Mesenchymal stem cell (in vitro differentiated cells and primary cell): ENCODE measurements around the gene KIR2DL4. TPM values are rescaled to one million over a fixed set of nuclear protein-coding genes. Genes with fewer than 3 reads are reported as not detected.
"Not testable (repeated sequence)": the region's sequence is repeated elsewhere in the genome, so short reads cannot be mapped to it uniquely, and the experiment has no call there.

Experiments
- DNase-seq: peaks from one replicate; pipeline ENCODE4 v3.0.0-alpha.2; 2013
- H2AFZ ChIP-seq: one replicate; pipeline ENCODE4 v1.6.1; 2013; ENCODE audit warnings: low read depth, mild to moderate bottlenecking, control low read depth, inconsistent platforms, low read length, moderate library complexity
- H2AK5ac ChIP-seq: 2 replicates; pipeline ENCODE4 v1.6.1; 2013; ENCODE audit warnings: low read length, moderate library complexity, mild to moderate bottlenecking, inconsistent platforms; ENCODE audit not compliant: severe bottlenecking
- H2BK120ac ChIP-seq: one replicate; pipeline ENCODE4 v1.6.1; 2013; ENCODE audit warnings: low read depth, mild to moderate bottlenecking, inconsistent platforms, low read length, moderate library complexity
- H2BK12ac ChIP-seq, 2 experiments: one replicate each; pipeline ENCODE4 v1.6.1; 2013; ENCODE audit warnings: inconsistent platforms in 2 of 2, low read length in 2 of 2, mild to moderate bottlenecking in 2 of 2, moderate library complexity in 2 of 2, control low read depth in 1 of 2
- H2BK15ac ChIP-seq: one replicate; pipeline ENCODE4 v1.6.1; 2013; ENCODE audit warnings: mild to moderate bottlenecking, low read depth, inconsistent platforms; ENCODE audit not compliant: poor library complexity, severe bottlenecking
- H2BK5ac ChIP-seq: 2 replicates; pipeline ENCODE4 v1.6.1; 2013; ENCODE audit warnings: low read depth, mild to moderate bottlenecking, low read length, control low read depth, inconsistent platforms; ENCODE audit not compliant: poor library complexity, severe bottlenecking
- H3K14ac ChIP-seq, 2 experiments: one replicate each; pipeline ENCODE4 v1.6.1; 2013; ENCODE audit warnings: inconsistent platforms in 2 of 2, low read length in 2 of 2, control low read depth in 1 of 2, mild to moderate bottlenecking in 1 of 2, moderate library complexity in 1 of 2
- H3K18ac ChIP-seq, 2 experiments: one replicate each; pipeline ENCODE4 v1.6.1; 2013; ENCODE audit warnings: inconsistent platforms in 2 of 2, low read length in 2 of 2, control low read depth in 1 of 2, low read depth in 1 of 2, mild to moderate bottlenecking in 1 of 2
- H3K23ac ChIP-seq, 2 experiments: one replicate each; pipeline ENCODE4 v1.6.1; 2013; ENCODE audit warnings: inconsistent platforms in 2 of 2, low read length in 2 of 2, mild to moderate bottlenecking in 2 of 2, moderate library complexity in 2 of 2, control low read depth in 1 of 2
- H3K27ac ChIP-seq: 2 replicates; pipeline ENCODE4 v1.5.1; 2013; ENCODE audit warnings: mild to moderate bottlenecking, moderate library complexity, low read length, control low read depth, inconsistent platforms; ENCODE audit not compliant: poor library complexity, severe bottlenecking
- H3K27me3 ChIP-seq, 2 experiments: 2 replicates each; pipeline versions ENCODE4 v1.6.1 to v1.7.0; 2013; ENCODE audit warnings: low read length in 2 of 2, mild to moderate bottlenecking in 2 of 2, moderate library complexity in 2 of 2, control low read depth in 1 of 2, inconsistent platforms in 1 of 2; ENCODE audit not compliant: control insufficient read depth in 1 of 2, insufficient read depth in 1 of 2
- H3K36me3 ChIP-seq, 2 experiments: 2 replicates each; pipeline versions ENCODE4 v1.6.1 to v1.7.0; 2013; ENCODE audit warnings: low read length in 2 of 2, control low read depth in 1 of 2, inconsistent platforms in 1 of 2, low read depth in 1 of 2, mild to moderate bottlenecking in 1 of 2; ENCODE audit not compliant: insufficient read depth in 2 of 2, control insufficient read depth in 1 of 2
- H3K4ac ChIP-seq, 2 experiments: one replicate each; pipeline ENCODE4 v1.6.1; 2013; ENCODE audit warnings: inconsistent platforms in 2 of 2, low read length in 2 of 2, mild to moderate bottlenecking in 2 of 2, moderate library complexity in 2 of 2, control low read depth in 1 of 2, low read depth in 1 of 2
- H3K4me1 ChIP-seq: 2 replicates; pipeline ENCODE4 v1.6.1; 2013; ENCODE audit warnings: low read depth, low read length, control low read depth; ENCODE audit not compliant: control insufficient read depth, insufficient read depth
- H3K4me2 ChIP-seq: 2 replicates; pipeline ENCODE4 v1.6.1; 2013; ENCODE audit warnings: low read length, mild to moderate bottlenecking, inconsistent platforms; ENCODE audit not compliant: poor library complexity, severe bottlenecking
- H3K4me3 ChIP-seq, 2 experiments: 2 replicates each; pipeline versions ENCODE4 v1.5.1 to v1.7.0; 2013; ENCODE audit warnings: low read length in 2 of 2, mild to moderate bottlenecking in 2 of 2, control low read depth in 1 of 2, low read depth in 1 of 2; ENCODE audit not compliant: insufficient read depth in 1 of 2
- H3K79me1 ChIP-seq: replicated peaks from 2 replicates; pipeline ENCODE4 v1.6.1; 2013; ENCODE audit warnings: mild to moderate bottlenecking, control low read depth, low read length, inconsistent platforms; ENCODE audit not compliant: poor library complexity, severe bottlenecking
- H3K9ac ChIP-seq: 2 replicates; pipeline ENCODE4 v1.7.0; 2013; ENCODE audit warnings: mild to moderate bottlenecking, low read length, moderate library complexity
- H3K9me3 ChIP-seq: 2 replicates; pipeline ENCODE4 v1.7.0; 2013; ENCODE audit warnings: mild to moderate bottlenecking, low read length; ENCODE audit not compliant: control insufficient read depth
- H4K8ac ChIP-seq: one replicate; pipeline ENCODE4 v1.6.1; 2013; ENCODE audit warnings: inconsistent platforms, mild to moderate bottlenecking, low read length, moderate library complexity
- H4K91ac ChIP-seq: one replicate; pipeline ENCODE4 v1.6.1; 2013; ENCODE audit warnings: mild to moderate bottlenecking, low read length, inconsistent platforms
- WGBS: methylation state at CpG from one replicate; pipeline ENCODE4 v1.1.7; 2013; ENCODE audit warnings: mixed read lengths; 5-methylcytosine and 5-hydroxymethylcytosine counted together
- polyA plus RNA-seq, 2 experiments: library from polyadenylated mRNA; stranded (reverse); fragments of 200-250 nt; gene quantifications; one replicate each; pipeline ENCODE4 v1.2.3, GENCODE V29; 2013

Gene KIR2DL4
- not detected for polyA plus RNA-seq (2013, experiment 1 of 2)
- polyA plus RNA-seq (2013, experiment 2 of 2), result not detected

DNA sequence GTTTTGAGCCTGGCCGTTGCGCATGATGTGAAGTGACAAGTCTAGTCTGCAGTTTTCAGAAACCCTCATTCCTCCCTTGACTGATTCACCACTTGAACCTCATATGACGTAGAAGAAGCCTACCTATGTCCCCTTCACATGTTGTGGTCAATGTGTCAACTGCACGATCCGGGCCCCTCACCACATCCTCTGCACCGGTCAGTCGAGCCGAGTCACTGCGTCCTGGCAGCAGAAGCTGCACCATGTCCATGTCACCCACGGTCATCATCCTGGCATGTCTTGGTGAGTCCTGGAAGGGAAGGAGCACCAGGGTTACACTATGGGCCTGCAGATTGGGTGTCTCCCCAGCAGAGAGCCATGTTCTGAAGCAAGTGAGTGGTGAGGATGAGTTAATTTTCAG, at the start of gene KIR2DL4:
Gene KIR2DL4, plus strand, starts transcription at position 201 of the 400 bp plus-strand sequence. Its CDS starts 42 bp downstream, at position 243.
- 83% methylated on average over 9 of the region's 10 CpGs for WGBS
- Histone ChIP-seq H3K27ac (no peak within 1 kb of the TSS), H3K36me3 (no peaks in the 10 kb centered on the region)

DNA sequence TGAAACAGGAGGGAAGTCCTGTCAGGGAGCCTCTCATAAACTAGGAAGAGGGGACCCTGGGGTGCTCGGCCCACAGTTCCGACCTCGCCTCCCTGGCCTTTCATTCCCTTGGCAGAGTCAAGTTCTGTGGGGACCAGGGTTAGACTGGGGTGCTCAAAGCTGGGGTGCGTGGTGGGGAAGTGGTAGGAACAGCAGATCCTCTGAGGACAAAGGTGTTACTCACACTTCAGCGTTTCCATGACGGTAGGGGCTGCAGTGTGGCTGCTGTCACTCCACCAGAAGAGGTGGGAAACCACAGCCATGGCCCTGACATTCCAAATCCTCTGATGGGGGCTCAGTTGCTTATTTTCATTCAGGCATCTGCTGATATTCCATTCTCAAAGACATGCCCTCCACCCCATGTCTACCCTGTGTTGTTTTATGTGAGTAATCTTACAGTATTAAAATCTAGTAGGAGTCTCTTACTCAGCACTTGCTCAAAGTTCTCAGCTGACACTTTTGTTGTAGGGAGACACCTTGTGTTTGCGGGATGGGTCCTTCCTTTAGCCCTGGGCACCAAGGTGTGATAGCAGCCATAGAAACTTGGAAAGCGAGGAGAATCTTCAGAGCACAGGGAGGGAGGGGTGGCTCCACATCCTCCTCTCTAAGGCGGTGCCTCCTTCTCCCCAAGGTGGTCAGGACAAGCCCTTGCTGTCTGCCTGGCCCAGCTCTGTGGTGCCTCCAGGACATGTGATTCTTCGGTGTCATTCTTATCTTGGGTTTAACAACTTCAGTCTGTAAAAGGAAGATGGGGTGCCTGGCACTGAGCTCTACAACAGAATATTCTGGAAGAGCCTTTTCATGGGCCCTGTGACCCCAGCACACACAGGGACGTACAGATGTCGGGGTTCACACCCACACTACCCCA, 47.0 kb upstream of the KIR2DL4 start:
- H3K9me3 ChIP-seq, H2BK12ac ChIP-seq, H3K4me2 ChIP-seq, H2BK15ac ChIP-seq, H4K91ac ChIP-seq, H2BK5ac ChIP-seq, H3K23ac ChIP-seq, H3K14ac ChIP-seq, H2BK120ac ChIP-seq, H2AFZ ChIP-seq, H4K8ac ChIP-seq, DNase-seq, H2AK5ac ChIP-seq, H3K18ac ChIP-seq, H3K27me3 ChIP-seq, H3K9ac ChIP-seq, H3K4ac ChIP-seq, H3K79me1 ChIP-seq, H3K4me3 ChIP-seq, H3K36me3 ChIP-seq, H3K27ac ChIP-seq, H3K4me1 ChIP-seq: not testable (repeated sequence)
- 68% methylated on average over 10 of the region's 12 CpGs for WGBS

More for the DNA sequence above, at the start of gene KIR2DL4:
- Histone ChIP-seq H3K79me1 (no peaks in the 10 kb centered on the region), H3K4me3 (no peak within 1 kb of the TSS), H3K9me3 (peaks cover 13% of the 10 kb centered on the region), H3K4ac (no peak within 1 kb of the TSS), H2AK5ac (no peak within 1 kb of the TSS), H3K27me3 (no peaks in the 10 kb centered on the region), H2AFZ (no peak within 1 kb of the TSS), H3K9ac (no peak within 1 kb of the TSS), H3K18ac (no peak within 1 kb of the TSS), H4K8ac (no peak within 1 kb of the TSS), H2BK15ac (no peak within 1 kb of the TSS), H3K14ac (no peak within 1 kb of the TSS), H2BK120ac (no peak within 1 kb of the TSS), H3K4me1 (no peaks in the 10 kb centered on the region), H4K91ac (no peak within 1 kb of the TSS), H3K4me2 (no peak within 1 kb of the TSS), H2BK12ac (no peak within 1 kb of the TSS), H2BK5ac (no peak within 1 kb of the TSS), H3K23ac (no peak within 1 kb of the TSS)
- DNase-seq, result no peak

DNA sequence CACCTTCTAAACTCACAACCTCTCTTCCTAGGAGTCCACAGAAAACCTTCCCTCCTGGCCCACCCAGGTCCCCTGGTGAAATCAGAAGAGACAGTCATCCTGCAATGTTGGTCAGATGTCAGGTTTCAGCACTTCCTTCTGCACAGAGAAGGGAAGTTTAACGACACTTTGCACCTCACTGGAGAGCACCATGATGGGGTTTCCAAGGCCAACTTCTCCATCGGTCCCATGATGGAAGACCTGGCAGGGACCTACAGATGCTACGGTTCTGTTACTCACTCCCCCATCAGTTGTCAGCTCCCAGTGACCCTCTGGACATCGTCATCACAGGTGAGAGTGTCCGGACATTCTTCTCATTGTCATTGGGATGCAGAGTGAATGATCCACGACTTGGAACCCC, 44.8 kb upstream of the KIR2DL4 start:
- not testable (repeated sequence) for H3K9ac ChIP-seq, H3K36me3 ChIP-seq, H3K18ac ChIP-seq

DNA sequence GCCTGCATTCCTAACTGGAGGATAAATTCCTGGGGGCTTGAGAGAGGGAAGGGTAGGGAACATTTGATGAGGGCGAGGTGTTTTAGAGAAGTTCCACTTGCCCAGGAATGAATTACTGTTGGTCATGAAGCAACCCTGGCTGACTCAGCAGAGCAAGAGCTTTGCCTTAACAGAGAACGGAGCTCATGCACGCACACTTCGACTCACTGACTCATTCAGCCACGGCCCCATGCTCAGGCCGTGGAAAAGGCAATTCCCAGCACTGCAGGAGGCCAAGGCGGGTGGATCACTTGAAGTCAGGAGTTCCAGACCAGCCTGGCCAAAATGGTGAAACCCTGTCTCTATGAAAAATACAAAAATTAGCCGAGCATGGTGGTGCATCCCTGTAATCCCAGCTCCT, 39.2 kb upstream of the KIR2DL4 start:
- H3K14ac ChIP-seq, H3K36me3 ChIP-seq, H3K27ac ChIP-seq, H2BK120ac ChIP-seq, H2AK5ac ChIP-seq, H2AFZ ChIP-seq, H3K23ac ChIP-seq, DNase-seq, H3K4me1 ChIP-seq, H2BK5ac ChIP-seq, H3K4me3 ChIP-seq, H3K27me3 ChIP-seq, H4K8ac ChIP-seq, H2BK15ac ChIP-seq, H4K91ac ChIP-seq, H3K9me3 ChIP-seq, H3K9ac ChIP-seq, H3K4ac ChIP-seq, H3K18ac ChIP-seq, H2BK12ac ChIP-seq, H3K4me2 ChIP-seq, H3K79me1 ChIP-seq: not testable (repeated sequence)
- 61% methylated on average over 7 of the region's 8 CpGs for WGBS

More for the DNA sequence above, 44.8 kb upstream of the KIR2DL4 start:
- H2BK12ac ChIP-seq, H3K79me1 ChIP-seq, DNase-seq, H3K27me3 ChIP-seq, H4K8ac ChIP-seq, H2AK5ac ChIP-seq, H2BK120ac ChIP-seq, H3K14ac ChIP-seq, H3K9me3 ChIP-seq, H3K4me3 ChIP-seq, H3K23ac ChIP-seq, H3K4ac ChIP-seq, H2BK15ac ChIP-seq, H4K91ac ChIP-seq, H3K4me1 ChIP-seq, H2AFZ ChIP-seq, H3K4me2 ChIP-seq, H2BK5ac ChIP-seq, H3K27ac ChIP-seq: not testable (repeated sequence)
- WGBS, result 52% methylated on average over 6 of the region's 6 CpGs
